ENCODE results near the gene IL1RAP.

- TF ChIP-seq CTCF (IDR thresholded peaks at IDR 0.05) (no peak), POLR2A (IDR thresholded peaks at IDR 0.05) (no peak)
Observed at GRCh38 chr3:190706582-190706981, 192.7 kb downstream of the IL1RAP start.
